ENCODE measurements around the gene ATF6.

Gene ATF6

GRCh38 chr1:161908264-161908663 lies 142.1 kb downstream of the ATF6 start:
- Histone ChIP-seq H3K27me3 (ENCODE audit: control insufficient read depth, low read length) (no peaks in the 10 kb centered on the region), H3K36me3 (ENCODE audit: control insufficient read depth, low read length) (no peaks in the 10 kb centered on the region), H3K79me2 (ENCODE audit: control insufficient read depth, low read length) (no peaks in the 10 kb centered on the region), H3K4me1 (ENCODE audit: control insufficient read depth, low read length) (no peaks in the 10 kb centered on the region), H3K9me3 (ENCODE audit: control insufficient read depth, insufficient read depth, low read length) (no peaks in the 10 kb centered on the region), H3K27ac (ENCODE audit: low read depth, low read length) (no peak overlapping the region), H4K20me1 (ENCODE audit: control insufficient read depth, insufficient read depth, low read depth, low read length) (no peaks in the 10 kb centered on the region), H3K4me3 (ENCODE audit: low read length) (no peak overlapping the region), H3K4me2 (ENCODE audit: low read length) (no peak overlapping the region), H3K9me2 (replicated peaks; ENCODE audit: control insufficient read depth, low read length) (no peaks in the 10 kb centered on the region), H3F3A (ENCODE audit: control insufficient read depth, insufficient read depth) (no peaks in the 10 kb centered on the region)
- TF ChIP-seq EZH2phosphoT487 (IDR thresholded peaks at IDR 0.05; ENCODE audit: borderline replicate concordance, low read length), result no peak
- no peak for TF ChIP-seq CTCF (IDR thresholded peaks at IDR 0.05; ENCODE audit: low read depth, low read length, poor library complexity, severe bottlenecking)

- Histone ChIP-seq H3K9me3 (ENCODE audit: control insufficient read depth, insufficient read depth, low read length) (no peaks in the 10 kb centered on the region), H3K4me1 (ENCODE audit: control insufficient read depth, low read length) (no peaks in the 10 kb centered on the region), H3K36me3 (ENCODE audit: control insufficient read depth, low read length) (peaks cover 16% of the 10 kb centered on the region), H3K4me2 (ENCODE audit: low read length) (no peak overlapping the region), H3K27me3 (ENCODE audit: control insufficient read depth, low read length) (no peaks in the 10 kb centered on the region), H3K9me2 (replicated peaks; ENCODE audit: control insufficient read depth, low read length) (no peaks in the 10 kb centered on the region), H3K27ac (ENCODE audit: low read depth, low read length) (no peak overlapping the region), H3K79me2 (ENCODE audit: control insufficient read depth, low read length) (no peaks in the 10 kb centered on the region), H3F3A (ENCODE audit: control insufficient read depth, insufficient read depth) (no peaks in the 10 kb centered on the region), H4K20me1 (ENCODE audit: control insufficient read depth, insufficient read depth, low read depth, low read length) (no peaks in the 10 kb centered on the region), H3K4me3 (ENCODE audit: low read length) (no peak overlapping the region)
- TF ChIP-seq EZH2phosphoT487 (IDR thresholded peaks at IDR 0.05; ENCODE audit: borderline replicate concordance, low read length) (no peak), CTCF (IDR thresholded peaks at IDR 0.05; ENCODE audit: low read depth, low read length, poor library complexity, severe bottlenecking) (no peak)
Observed at GRCh38 chr1:161910604-161911003, 144.5 kb downstream of the ATF6 start.

GRCh38 chr1:161913482-161914140 lies 147.5 kb downstream of the ATF6 start:
- TF ChIP-seq CTCF (IDR thresholded peaks at IDR 0.05; ENCODE audit: low read depth, low read length, poor library complexity, severe bottlenecking) (no peak), EZH2phosphoT487 (IDR thresholded peaks at IDR 0.05; ENCODE audit: borderline replicate concordance, low read length) (no peak)
- no peak overlapping the region for H3K4me2 ChIP-seq (ENCODE audit: low read length)
- H3K27me3 ChIP-seq (ENCODE audit: control insufficient read depth, low read length), result no peaks in the 10 kb centered on the region
- H4K20me1 ChIP-seq (ENCODE audit: control insufficient read depth, insufficient read depth, low read depth, low read length), result no peaks in the 10 kb centered on the region
- H3K27ac ChIP-seq (ENCODE audit: low read depth, low read length), result no peak overlapping the region
- no peak overlapping the region for H3K4me3 ChIP-seq (ENCODE audit: low read length)
- no peaks in the 10 kb centered on the region for H3K79me2 ChIP-seq (ENCODE audit: control insufficient read depth, low read length)
- no peaks in the 10 kb centered on the region for H3F3A ChIP-seq (ENCODE audit: control insufficient read depth, insufficient read depth)
- peaks cover 21% of the 10 kb centered on the region for H3K36me3 ChIP-seq (ENCODE audit: control insufficient read depth, low read length)
- no peaks in the 10 kb centered on the region for H3K4me1 ChIP-seq (ENCODE audit: control insufficient read depth, low read length)
- H3K9me2 ChIP-seq (replicated peaks; ENCODE audit: control insufficient read depth, low read length), result no peaks in the 10 kb centered on the region
- H3K9me3 ChIP-seq (ENCODE audit: control insufficient read depth, insufficient read depth, low read length), result no peaks in the 10 kb centered on the region

Measured in DOHH2 (cell line).